Measurements from ENCODE around the gene NKAPD1. TPM values are rescaled to one million over a fixed set of nuclear protein-coding genes. Genes with fewer than 3 reads are reported as not detected.

Gene NKAPD1
- polyA plus RNA-seq, 1 donor, result 27.7 TPM

GRCh38 chr11:112134473-112134872 lies 60.4 kb downstream of the NKAPD1 start:
- Histone ChIP-seq H3K27ac (ENCODE audit: low read length) (no peak overlapping the region), H3K36me3 (ENCODE audit: control insufficient read depth, insufficient read depth, low read length) (no peaks in the 10 kb centered on the region), H3K4me3 (ENCODE audit: low read length) (no peak overlapping the region), H3K27me3 (ENCODE audit: control insufficient read depth, insufficient read depth, low read length) (no peaks in the 10 kb centered on the region), H3K9me3 (ENCODE audit: control insufficient read depth, low read depth, low read length) (no peaks in the 10 kb centered on the region), H3K4me1 (ENCODE audit: control insufficient read depth, insufficient read depth, low read length) (peaks cover 17% of the 10 kb centered on the region)
- WGBS (ENCODE audit: insufficient coverage, low lambda C conversion rate), result no CpG with 5 or more reads among the region's 4 CpGs
- no peak for DNase-seq

Other genes starting within 250 kb of the NKAPD1 start
- 31.1 TPM for gene ALG9, start 202.7 kb upstream of the NKAPD1 start, polyA plus RNA-seq
- gene FDXACB1, start 195.1 kb upstream of the NKAPD1 start, polyA plus RNA-seq, result 3.2 TPM
- 41.2 TPM for gene CFAP68, start 194.8 kb upstream of the NKAPD1 start, polyA plus RNA-seq
- gene CRYAB, start 162.5 kb upstream of the NKAPD1 start, polyA plus RNA-seq, result 31.9 TPM
- 4.3 TPM for gene HSPB2, start 161.6 kb upstream of the NKAPD1 start, polyA plus RNA-seq
- 14.6 TPM for gene C11orf52, start 155.4 kb upstream of the NKAPD1 start, polyA plus RNA-seq
- gene DIXDC1, start 137.0 kb upstream of the NKAPD1 start, polyA plus RNA-seq, result 15.5 TPM
- gene DLAT, start 48.9 kb upstream of the NKAPD1 start, polyA plus RNA-seq, result 26.1 TPM
- gene PIH1D2, start 282 bp upstream of the NKAPD1 start, polyA plus RNA-seq, result 1.6 TPM
- 55.1 TPM for gene TIMM8B, start 12.5 kb downstream of the NKAPD1 start, polyA plus RNA-seq
- 146 TPM for gene SDHD, start 12.6 kb downstream of the NKAPD1 start, polyA plus RNA-seq
- gene IL18, start 89.8 kb downstream of the NKAPD1 start, polyA plus RNA-seq, result 60.7 TPM
- 0.27 TPM for gene TEX12, start 93.1 kb downstream of the NKAPD1 start, polyA plus RNA-seq
- gene BCO2, start 101.2 kb downstream of the NKAPD1 start, polyA plus RNA-seq, result 11.0 TPM
- 38.7 TPM for gene PTS, start 152.1 kb downstream of the NKAPD1 start, polyA plus RNA-seq
- gene PLET1, start 186.6 kb downstream of the NKAPD1 start, polyA plus RNA-seq, result not detected